HL-60/S4 treated with phorbol 12-myristate 13-acetate at 8.2 ng/mL for 4 days and 3 days (cell line): ENCODE measurements around the gene NT5DC1.

Source experiments
- in situ Hi-C: fragments of 300-500 bp; cut with MboI; formaldehyde crosslinking; loops from 2 replicates; pipeline ENCODE4 v1.15.0; 2022; ENCODE audit warnings: low sequenced_read_pairs

Gene NT5DC1

DNA sequence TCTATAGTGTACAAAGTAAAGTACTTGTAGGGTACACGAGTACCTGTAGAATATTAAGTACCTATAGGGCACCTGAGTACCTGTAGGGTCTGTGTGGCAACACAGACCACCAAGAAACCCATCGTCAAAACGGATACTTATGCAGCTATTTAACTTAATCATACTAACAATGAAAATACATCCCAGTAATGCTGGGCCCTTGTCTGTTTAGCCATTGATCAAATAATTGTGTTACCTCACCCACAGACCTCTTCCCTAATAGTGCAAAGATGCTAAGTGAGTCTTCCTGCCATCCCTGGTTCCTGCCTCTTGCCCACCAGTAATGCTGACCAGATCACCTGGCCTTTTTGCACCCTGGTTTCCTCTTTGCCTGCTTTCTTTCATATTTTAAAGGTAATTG, 32.8 kb downstream of the NT5DC1 start:
- in situ Hi-C loops: no loop called here

DNA sequence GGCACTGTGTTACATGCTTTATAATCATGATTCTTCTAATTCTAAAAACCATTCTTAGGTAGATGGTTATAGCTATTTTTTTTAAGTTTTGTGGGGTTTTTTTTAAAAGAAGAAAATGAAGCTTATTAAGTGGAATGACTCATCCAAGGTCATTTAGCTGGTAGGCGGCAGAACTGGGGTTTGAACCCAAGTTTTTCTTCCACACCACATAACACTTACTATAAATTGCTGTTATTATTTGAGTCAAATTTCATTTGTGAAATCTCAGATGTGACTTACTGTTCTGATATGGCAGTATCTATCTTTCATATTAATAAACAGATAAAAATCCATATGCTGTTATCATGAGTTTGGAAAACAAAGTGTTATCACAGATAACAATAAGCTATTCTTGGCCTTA, 35.7 kb downstream of the NT5DC1 start:
- in situ Hi-C loops: no loop called here

- in situ Hi-C loops: no loop called here
Observed at GRCh38 chr6:116136933-116137340, 36.3 kb downstream of the NT5DC1 start.

DNA sequence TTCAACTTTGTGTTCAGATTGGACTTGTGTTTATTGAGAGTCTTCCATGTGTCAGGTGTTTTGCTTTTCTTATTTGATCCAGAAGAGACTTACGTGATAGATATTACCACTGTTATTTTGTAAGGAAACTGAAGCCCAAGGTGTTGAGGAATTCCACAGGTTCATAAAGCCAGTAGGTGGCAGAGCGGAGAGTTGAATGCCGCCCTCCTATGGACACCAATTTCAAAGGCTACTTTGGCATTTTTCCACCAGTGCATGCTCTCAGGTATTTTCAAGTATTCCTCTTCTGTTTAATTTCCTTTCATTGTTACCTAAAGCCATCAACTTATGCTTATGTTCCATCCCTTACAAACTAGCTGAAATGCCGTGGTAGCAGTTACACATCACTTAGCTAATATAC, 39.3 kb downstream of the NT5DC1 start:
- in situ Hi-C loops: no loop called here

GRCh38 chr6:116144605-116145004, 44.0 kb downstream of the NT5DC1 start:
- in situ Hi-C loops: no loop called here

GRCh38 chr6:116145803-116146675, 45.4 kb downstream of the NT5DC1 start:
- in situ Hi-C loops: no loop called here

DNA sequence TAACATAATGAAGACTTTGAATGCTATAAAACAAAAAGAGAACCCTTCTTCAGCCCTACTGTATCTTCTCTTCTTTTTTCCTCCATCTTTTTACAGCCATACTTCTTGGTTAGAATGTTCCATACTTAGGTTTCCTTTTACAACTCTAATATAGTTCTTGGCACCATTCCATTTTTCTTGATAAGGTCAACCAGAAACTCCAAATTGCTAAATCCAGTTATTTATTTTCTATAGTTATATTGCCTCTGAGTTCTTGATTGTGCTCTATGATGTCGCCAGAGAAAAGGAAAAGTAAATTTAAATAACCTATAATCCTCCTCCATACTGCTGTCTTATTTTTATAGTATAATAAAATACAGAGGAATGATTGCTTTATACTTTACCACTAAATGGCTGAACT, 52.0 kb downstream of the NT5DC1 start:
- in situ Hi-C loops: no loop called here

DNA sequence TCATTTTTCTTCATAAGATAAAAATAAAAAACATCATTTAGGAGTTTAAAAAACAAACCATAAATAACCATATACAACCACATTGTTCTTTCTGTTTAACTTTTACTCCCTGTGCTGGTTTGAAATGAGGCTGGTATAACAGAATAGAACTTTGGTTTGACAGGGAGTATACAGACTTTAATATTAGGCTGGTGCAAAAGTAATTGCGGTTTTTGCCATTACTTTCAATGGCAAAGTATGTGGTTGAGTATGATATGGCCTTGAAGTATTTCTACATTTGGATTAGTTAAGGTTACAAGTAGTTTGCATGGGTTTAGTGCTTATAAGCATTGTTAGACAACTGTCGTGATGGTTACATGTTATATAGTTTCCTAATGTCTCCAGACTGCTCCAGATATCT, 54.2 kb downstream of the NT5DC1 start:
- in situ Hi-C loops: no loop called here

DNA sequence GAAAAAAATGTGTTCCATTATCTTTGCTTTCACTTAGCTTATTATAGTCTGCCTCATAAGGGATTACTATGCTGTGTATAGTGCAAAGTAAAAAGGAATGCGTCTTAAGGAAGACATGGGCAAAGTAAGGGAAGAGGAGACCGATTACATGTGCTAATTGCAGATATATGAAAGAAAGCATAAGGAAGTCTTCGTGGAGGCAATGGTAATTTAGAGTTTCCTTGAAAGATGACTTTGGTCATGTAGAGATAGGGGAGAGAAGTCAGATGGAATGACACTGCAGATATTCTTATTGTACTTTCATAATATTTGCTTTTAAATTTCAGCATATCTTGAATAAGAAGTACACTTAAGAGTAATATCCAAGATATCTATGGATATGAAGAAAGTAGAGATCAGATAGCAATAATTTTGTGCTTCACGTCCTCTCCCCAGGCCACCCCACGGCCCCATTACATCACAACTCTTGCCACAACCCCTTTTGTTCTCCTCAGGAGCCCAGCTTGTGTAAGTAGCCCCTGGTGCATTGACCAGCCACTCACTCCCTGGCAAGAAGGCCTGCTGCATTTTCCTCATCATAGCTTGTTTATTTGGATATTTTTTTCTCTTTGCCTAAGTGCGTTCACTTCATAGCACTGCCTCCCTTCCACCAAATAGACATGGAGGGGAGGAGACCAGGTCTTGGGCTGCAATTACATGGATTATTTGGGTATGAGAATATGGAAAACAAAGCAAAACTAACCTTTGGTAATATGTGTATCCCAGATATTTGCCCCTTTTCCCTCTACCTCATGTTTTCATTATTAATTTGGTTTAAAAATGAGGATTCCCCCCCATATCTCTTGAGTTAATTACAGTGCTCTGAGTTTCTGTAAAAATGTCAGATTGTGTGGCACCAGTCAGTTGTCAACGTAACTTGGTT, 56.0 kb downstream of the NT5DC1 start:
- in situ Hi-C loops: no loop called here

- in situ Hi-C loops: no loop called here
Observed at GRCh38 chr6:116157391-116157790, 56.7 kb downstream of the NT5DC1 start.

DNA sequence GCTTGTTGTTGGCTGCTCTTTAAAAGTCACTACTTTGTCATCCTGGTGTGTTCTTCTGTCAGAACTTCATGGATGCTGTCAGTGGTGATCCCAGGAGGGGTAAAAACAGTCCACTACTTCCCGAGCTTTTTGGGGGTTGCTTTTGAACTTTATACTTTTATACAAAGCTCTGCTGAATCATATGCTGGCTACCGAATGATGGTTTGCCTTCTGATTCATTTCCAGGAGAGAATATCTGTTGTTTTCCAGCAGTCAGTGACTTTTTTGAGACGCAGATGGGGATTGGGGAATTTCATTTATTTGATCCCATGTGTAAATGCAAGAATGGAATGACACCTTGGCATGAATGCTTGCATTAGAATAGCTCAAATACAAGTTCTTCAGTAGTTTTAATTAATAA, 58.0 kb downstream of the NT5DC1 start:
- in situ Hi-C loops: no loop called here

GRCh38 chr6:116159782-116160524, 59.3 kb downstream of the NT5DC1 start:
- in situ Hi-C loops: no loop called here

DNA sequence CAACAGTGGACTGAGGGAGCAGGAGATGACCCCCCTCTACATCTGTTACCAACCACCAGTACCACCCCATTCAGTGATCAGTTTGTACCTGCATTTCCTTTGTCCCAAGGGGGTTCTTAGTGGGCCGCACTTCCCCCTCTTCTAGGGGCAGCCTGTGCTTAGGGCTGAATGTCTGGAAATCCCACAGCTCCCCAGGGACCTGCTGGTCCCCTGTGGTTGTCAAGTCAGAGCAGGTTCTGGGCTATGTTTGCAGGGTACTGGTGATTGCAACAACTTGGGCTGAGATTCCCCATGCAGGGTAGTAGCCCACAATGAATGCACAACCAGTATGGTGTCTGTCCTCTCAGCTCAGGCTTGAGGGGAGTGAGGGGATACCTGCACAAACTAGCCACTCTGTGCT, 64.9 kb downstream of the NT5DC1 start:
- in situ Hi-C loops: no loop called here

DNA sequence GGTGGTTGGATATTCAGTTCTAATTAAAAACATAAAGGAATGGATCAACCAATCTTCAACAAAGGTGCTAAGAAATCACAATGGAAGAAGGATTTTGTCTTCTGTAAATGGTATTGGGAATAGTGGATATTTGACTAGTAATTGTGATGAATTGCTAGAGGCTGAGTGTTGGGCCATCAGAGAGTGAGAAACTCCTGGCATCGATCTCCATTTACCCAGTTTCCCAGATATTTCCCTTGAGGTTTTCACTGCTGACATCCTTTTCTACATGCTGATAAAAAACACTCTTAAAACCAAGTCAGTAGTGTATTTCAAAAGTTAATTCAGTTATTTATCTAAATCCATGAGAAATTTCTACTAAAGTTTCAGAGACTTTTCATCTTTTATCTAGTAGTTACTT, 65.7 kb downstream of the NT5DC1 start:
- in situ Hi-C loops: no loop called here

DNA sequence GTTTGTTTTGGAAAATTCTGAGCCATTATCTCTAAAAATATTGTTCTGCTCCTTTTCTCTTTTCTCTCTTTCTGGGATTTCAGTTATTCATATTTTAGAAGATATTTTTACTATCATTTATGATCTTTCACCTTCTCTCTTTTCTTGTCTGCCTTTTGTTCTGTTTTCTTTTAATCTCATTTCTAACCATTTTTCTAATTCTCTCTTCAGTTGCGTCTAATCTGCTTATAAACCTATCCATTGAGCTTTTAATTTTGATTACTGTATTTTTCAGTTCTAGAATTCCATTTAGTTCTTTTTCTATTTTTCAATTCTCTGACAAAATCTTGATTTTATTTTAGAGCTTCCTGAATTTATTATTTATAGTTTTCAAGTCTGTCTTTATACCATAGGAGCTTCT, 67.5 kb downstream of the NT5DC1 start:
- in situ Hi-C loops: no loop called here

- in situ Hi-C loops: no loop called here
Observed at GRCh38 chr6:116169880-116170279, 69.2 kb downstream of the NT5DC1 start.

- in situ Hi-C loops: no loop called here
Observed at GRCh38 chr6:116170358-116171057, 69.9 kb downstream of the NT5DC1 start.

DNA sequence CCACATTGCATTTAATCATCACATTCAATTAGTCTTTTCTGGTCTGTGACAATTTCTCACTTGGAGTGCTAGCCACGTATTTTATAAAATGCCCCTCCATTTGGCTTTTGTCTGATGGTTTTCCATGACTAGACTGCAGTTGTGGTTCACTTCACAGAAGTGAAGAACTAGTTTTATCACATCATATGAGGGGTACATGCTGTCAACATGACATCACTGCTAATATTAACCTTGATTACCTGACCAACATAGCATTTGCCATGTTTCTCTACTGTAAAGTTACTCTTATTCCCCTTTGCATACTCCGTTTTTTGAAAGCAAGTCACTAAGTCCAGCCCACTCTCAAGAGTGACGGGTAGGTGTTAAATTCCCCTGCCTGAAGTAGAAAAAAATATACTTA, 73.3 kb downstream of the NT5DC1 start:
- in situ Hi-C loops: no loop called here

DNA sequence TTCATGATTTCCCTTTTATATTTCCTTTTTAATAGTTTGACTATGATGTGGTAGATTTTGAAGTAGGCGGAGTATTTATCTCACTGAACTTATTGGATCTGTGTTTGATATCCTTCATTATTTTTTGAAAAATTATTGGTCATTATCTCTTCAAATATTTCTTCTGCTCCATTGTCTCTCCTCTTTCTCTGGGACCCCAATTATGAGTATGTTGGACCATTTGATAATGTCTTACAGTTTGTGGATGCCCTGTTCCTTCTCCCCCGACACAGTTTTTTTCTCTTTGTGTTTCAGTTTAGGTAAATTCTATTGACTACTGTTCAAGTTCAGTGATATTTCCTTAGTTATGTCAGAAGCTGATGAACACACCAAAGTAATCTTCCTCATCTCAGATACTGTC, 74.7 kb downstream of the NT5DC1 start:
- in situ Hi-C loops: no loop called here

GRCh38 chr6:116176596-116176995, 75.9 kb downstream of the NT5DC1 start:
- in situ Hi-C loops: no loop called here

DNA sequence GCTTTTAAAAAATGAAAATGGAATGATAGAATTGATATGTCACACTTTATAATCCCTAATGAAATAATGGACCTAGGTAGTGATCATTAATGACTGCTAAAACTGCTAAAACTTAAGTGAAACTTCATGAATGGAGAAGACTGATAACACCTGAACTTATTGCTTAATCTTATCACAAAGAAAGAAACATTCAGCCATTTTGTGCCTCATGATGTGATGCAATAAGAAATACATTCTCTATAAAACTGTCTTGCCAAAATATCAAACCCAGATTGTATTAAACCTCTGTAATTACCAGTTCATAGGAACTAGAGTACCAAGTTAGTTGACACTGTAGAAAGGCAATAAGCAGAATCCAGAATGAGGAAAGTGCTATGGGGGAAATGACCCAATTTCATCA, 79.7 kb downstream of the NT5DC1 start:
- in situ Hi-C loops: no loop called here
